Measurements from ENCODE around the gene THY1. TPM values are rescaled to one million over a fixed set of nuclear protein-coding genes. Genes with fewer than 3 reads are reported as not detected.
"Not testable (repeated sequence)": the region's sequence is repeated elsewhere in the genome, so short reads cannot be mapped to it uniquely, and the experiment has no call there.

The THY1 gene
- total RNA-seq, 1 donor from 2014 or later = 3.8 TPM

- DNase-seq (ENCODE audit: low spot score) (no peak), ATAC-seq (no peak)
- intact Hi-C loops (cut with DNase I) = no loop called here
Measured at GRCh38 chr11:119402470-119402869, 20.5 kb downstream of the THY1 start.

DNA sequence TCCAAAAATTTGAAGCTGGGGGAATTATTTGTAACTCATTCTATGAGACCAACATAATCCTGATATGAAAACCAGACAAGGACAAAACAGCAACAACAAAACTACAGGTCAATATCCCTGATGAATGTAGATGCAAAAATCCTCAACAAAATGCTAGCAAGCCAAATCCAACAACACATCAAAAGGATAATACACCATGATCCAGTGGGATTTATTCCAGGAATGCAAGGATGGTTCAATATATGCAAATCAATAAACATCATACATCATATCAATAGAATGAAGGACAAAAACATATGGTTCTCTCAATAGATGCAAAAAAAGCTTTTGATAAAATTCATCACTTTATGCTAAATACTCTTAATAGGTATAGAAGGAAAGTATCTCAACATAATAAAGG lies 22.1 kb downstream of the THY1 start:
- ATAC-seq (no peak), DNase-seq (ENCODE audit: low spot score) (no peak)
- intact Hi-C loops (cut with DNase I) = no loop called here

GRCh38 chr11:119397740-119398139 lies 25.2 kb downstream of the THY1 start:
- intact Hi-C loops (cut with DNase I) = no loop called here
- ATAC-seq (no peak), DNase-seq (ENCODE audit: low spot score) (no peak)

DNA sequence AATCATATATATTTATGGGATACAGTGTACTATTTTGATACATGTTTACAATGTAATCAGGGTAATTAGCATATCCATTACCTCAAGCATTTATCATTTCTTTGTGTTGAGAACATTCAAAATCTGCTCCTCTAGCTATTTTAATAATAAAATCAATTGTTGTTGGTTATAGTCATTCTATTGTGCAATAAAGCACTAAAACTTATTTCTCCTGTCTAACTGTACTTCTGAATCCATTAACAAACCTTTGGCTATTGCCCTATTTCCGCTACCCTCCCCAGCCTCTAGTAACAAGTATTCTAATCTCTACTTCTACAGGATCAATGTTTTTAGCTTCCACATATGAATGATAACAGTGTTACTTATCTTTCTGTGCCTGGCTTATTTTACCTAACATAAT lies 26.1 kb downstream of the THY1 start:
- DNase-seq (ENCODE audit: low spot score) (no peak), ATAC-seq (no peak)
- intact Hi-C loops (cut with DNase I) = no loop called here

DNA sequence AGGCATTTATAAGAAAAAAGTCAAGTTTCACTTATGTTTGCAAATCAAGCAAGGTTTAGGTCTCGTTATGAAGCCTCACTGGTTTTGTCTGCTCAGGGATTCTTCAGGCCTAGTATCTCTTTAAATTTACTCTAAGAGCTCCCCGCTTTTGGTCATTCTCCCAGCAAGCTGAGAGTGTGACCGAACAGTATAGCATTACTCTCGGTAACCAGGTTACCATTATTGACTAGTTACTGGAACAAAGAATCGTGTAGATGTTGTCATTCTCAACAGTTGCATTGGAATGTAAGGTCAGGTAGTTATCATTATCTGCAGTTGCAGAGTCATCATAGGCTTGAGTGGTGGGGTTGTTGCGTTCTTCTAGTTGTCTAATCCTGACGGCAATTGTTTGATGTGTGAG lies 31.7 kb downstream of the THY1 start:
- ATAC-seq (no peak), DNase-seq (ENCODE audit: low spot score) (no peak)
- intact Hi-C loops (cut with DNase I) = no loop called here

DNA sequence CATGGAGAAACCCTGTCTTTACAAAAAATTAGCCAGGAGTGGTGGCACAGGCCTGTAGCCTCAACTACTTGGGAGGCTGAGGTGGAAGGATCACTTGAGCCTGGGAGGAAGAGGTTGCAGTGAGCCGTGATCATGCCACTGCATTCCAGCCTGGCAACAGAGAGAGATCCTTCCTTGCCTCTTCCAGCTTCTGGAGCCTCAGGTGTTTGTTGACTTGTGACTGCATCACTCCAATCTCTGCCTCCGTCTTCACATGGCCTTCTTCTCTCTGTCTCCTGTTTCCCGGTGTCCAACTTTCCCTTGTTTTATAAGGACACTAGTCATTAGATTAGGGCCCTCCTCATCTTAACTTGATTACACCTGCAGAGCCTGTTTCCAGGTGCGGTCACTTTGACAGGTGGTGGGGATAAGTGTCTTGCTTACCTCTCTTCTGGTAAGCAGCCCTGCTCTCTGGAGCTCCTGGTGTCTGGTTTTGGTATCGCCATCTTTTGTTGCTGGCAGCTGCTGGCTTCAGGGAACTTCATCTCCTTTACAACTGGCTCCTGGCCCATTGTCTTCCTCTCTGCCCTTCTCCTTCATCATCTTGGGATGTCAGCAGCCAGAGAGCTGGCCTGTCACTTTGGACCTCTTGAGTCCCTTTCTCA lies 33.2 kb downstream of the THY1 start:
- intact Hi-C loops (cut with DNase I) = no loop called here
- ATAC-seq = no peak
- DNase-seq (ENCODE audit: low spot score) = no peak

GRCh38 chr11:119388103-119388502 lies 34.9 kb downstream of the THY1 start:
- no peak for DNase-seq (ENCODE audit: low spot score)
- no peak for ATAC-seq
- intact Hi-C loops (cut with DNase I) = no loop called here

GRCh38 chr11:119384332-119384731 lies 38.6 kb downstream of the THY1 start:
- ATAC-seq = no peak
- no peak for DNase-seq (ENCODE audit: low spot score)
- intact Hi-C loops (cut with DNase I) = no loop called here

GRCh38 chr11:119382513-119382912 lies 40.5 kb downstream of the THY1 start:
- intact Hi-C loops (cut with DNase I); ATAC-seq; DNase-seq (ENCODE audit: low spot score): not testable (repeated sequence)

DNA sequence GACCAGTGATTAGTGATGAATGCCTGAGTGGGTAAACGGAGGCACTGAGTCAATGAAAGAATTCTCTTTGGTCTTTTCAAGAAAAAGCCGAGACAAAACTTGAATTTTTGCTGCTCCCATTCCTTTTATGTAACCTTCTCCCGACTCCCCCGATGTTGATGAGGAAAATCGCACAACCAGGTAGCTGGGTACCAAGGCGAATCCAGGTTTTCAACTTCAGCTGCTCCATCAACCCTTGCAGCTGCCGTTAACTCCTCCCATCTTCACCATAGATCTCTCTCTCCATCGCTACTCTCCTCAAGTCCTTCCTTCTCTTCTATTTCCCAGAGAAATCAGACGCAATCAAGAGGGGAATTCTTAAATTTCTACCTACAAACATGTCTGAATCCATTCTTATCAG lies 40.9 kb downstream of the THY1 start:
- ATAC-seq (no peak), DNase-seq (ENCODE audit: low spot score) (no peak)
- intact Hi-C loops (cut with DNase I) = no loop called here

DNA sequence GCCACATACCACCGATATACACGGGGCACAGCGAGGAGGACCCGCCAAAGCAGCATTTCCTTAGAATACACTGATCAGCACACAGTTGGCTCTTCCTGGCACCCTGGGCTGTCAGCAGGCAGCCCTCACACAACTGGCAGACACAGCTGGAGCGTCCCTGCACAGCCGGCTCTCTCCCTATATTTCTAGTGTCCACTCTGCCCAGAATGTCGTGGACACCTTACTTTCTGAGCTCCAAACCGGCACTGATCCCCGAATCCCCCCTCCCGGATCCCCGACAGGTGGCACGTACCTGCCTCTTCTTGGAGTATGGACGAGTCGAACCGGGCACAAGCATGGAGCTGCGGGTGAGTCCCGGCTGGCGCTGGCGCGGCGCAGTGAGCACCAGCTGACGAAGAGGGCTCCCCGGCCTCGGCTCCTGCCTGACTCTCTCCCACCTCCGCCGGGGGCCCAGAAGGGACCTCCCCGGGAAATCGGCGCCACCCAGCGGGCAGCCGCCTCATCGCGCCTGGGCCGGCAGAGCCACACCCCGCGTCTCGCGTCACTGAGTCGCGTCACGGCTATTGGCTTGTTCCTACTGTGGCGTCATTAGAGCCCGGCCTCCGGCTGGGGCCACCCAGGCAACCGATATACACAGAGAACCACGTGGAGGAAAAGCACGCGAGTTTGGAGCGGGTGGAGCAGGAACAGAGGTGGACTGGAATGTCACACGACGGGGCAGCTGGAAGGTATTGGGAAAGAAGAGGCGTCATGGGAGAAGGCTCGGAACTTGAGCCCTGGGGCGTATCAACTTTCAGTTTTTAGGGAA lies 41.6 kb downstream of the THY1 start, which contains the start of gene USP2:
TSS of gene USP2 (minus strand) at position 510 of the 808 bp plus-strand sequence. CDS start 8,210 bp downstream, outside the sequence.
- peak; percentile 98 for DNase-seq (ENCODE audit: low spot score)
- intact Hi-C loops (cut with DNase I) = no loop called here
- peak; percentile 98 for ATAC-seq

GRCh38 chr11:119380827-119381180 lies 42.2 kb downstream of the THY1 start:
- DNase-seq (ENCODE audit: low spot score) = no peak
- intact Hi-C loops (cut with DNase I) = no loop called here
- ATAC-seq = peak; percentile 3

GRCh38 chr11:119380160-119380826 lies 42.7 kb downstream of the THY1 start:
- ATAC-seq = no peak
- intact Hi-C loops (cut with DNase I) = no loop called here

DNA sequence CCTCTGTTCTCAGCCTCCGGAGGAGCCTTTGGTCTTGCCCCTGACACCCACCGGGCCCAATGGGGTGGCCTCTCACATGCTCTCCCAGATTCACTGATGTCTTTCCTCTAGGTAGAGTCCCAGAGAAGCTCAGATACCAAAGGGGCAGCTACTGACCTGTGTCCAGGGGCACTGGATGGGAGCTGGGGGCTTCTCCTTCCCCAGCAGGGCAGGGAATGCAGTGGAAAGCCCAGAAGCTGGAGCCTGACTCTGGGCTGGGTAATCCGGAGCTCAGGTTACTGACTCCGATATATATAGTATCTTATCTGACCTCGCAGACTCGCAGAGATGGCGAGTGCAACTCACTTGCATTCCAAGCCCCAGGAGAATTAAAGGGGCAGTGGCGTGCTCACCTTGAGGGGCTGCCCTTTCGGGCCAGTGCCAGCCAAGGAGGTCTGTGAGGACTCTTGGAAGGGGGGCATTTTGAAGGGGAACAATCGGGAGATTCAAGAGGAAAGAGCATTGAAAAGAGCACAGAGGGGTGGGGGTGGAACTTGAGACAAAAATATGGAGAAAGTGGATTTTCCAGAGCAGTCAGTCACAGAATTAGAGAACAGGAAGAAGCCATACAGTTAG lies 44.0 kb downstream of the THY1 start:
- ATAC-seq (no peak), DNase-seq (ENCODE audit: low spot score) (no peak)
- intact Hi-C loops (cut with DNase I) = no loop called here

More at GRCh38 chr11:119380160-119380826, 42.7 kb downstream of the THY1 start:
- DNase-seq (ENCODE audit: low spot score) = peak; percentile 58

- DNase-seq (ENCODE audit: low spot score) (no peak), ATAC-seq (no peak)
- intact Hi-C loops (cut with DNase I) = no loop called here
Measured at GRCh38 chr11:119377961-119378667, 44.9 kb downstream of the THY1 start.

DNA sequence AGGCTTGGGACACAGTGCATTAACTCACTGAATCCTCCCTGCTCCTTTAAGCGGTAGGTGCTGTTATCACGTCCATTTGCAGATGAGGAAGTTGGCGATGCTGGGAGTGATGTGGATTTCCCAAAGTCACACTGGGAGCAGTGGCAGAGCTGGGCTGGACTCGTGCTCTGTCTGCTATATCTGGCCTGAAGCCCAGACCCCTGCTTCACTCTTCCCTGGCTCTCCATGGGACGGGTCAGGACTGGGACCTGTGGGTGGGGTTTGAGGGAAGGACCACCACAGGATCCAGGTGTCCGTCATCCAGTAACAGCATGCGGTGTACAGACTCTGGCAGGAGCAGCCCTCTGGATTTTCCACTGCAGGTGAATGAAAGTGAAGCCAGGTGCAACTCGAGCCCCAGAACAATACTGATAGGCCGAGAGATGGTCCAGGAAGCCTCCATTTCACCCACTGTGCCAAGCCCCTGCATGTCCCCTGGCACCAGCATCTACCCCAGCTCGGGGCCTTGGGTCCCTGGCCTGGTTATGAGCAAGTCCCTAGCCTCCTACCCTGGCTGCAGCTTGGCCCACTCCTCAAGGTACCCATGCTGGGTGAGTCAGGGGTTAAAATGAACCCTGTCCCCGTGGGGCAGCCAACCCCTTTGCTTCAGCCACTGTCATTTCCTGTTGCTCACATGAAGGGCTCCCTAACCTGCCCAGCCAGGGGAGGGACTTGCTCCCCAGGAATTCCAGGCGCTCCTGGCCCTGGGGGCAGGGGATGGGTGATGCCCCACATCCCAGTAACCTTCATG lies 45.7 kb downstream of the THY1 start:
- intact Hi-C loops (cut with DNase I) = no loop called here
- peak; percentile 57 for DNase-seq (ENCODE audit: low spot score)
- no peak for ATAC-seq

DNA sequence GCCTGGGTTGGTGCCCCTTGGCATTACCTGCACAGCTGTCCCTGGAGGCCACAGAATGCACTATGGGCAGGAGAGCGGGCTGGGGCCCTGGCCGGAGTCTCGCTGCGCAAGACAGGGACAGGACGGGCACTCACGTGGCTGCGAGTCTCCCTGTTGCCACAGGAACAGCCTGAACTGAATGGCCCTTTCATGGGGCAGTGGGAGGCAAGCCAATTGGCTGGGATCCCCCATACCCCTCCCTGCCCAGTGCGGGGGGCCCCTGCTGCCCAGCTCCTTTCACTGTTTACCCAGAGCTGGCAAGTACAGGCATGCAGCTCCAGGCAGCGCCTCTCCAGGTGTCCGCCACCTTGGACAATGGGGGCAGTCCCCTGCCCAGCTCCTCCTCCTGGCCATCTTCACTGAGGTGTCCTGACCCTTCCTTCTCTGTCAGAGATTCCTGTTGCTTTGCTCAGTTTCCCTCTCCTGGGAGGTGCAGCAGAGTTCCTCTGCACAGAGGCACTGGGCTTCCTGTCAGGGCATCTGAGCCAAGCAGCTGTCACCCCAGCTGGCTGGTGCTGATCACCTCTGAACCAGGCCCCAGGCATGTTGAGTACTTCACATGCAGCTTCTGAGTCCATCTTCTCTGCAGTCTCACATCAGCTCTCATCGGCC lies 46.6 kb downstream of the THY1 start:
- ATAC-seq (peak; percentile 64), DNase-seq (ENCODE audit: low spot score) (peak; percentile 83)
- intact Hi-C loops (cut with DNase I) = no loop called here
